GM18907 (cell line): Measurements from ENCODE around the gene DNAJC27.
A peak's percentile ranks its signal among the peaks of the same experiment; 100 is the strongest.

ENCODE experiments used
- ATAC-seq: cut with Tn5 transposase; IDR thresholded peaks from one replicate; pipeline ENCODE4 v1.9.1; 2021; ENCODE audit warnings: mild to moderate bottlenecking, moderate library complexity; ENCODE audit not compliant: unreplicated experiment

DNAJC27 gene

DNA sequence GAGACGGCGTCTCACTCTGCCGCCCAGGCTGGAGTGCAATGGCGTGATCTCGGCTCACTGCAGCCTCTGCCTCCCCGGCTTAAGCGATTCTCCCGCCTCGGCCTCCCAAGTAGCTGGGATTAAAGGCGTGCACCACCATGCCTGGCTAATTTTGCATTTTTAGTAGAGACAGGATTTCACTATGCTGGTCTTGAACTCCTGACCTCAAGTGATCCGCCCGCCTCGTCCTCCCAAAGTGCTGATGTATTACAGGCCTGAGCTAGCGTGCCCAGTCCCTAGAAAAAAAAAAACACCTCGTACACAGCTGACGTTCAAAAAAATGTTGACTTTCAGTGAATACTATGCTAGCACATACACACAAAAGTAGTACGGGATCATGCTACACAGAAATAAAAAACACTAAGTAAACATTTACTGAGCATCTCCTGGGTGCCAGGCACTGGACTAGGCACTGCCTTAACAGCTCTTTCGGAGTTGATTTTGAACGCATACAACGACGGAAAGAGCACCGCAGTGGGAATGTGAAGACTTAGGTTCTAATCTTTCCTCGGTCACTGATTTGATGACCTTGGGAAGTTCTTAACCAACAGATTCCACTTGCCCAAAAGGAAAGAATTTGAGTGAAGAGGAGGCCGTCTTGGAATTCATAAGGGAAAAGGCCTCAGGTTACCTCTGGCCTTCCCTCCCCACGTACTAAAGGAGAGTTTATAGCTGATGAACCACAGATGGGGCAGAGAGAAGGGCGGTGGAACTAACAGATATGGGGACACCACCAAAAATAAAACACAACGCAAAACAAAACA is 1.1 kb downstream of the DNAJC27 start:
- no peak for ATAC-seq

DNA sequence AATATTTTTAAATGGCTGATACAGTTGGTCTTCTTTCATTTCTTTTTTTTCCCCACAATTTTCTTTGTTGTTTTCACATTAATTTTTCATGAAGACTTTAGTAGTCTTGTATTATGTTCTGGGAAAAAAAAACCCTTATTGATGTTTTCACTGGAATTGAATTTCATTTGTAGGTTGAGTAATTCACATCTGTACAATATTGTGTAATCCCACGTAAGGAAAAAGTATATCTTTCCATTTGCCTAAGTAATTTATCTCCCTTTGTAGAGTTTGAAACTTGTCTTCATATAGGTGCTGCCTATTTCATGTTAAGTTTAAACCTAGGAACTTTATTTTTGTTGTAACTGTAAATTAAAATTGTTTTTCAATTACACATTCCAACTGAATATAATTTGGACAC is 2.0 kb downstream of the DNAJC27 start:
- no peak for ATAC-seq

GRCh38 chr2:24961903-24962302 is 9.9 kb downstream of the DNAJC27 start:
- no peak for ATAC-seq

DNA sequence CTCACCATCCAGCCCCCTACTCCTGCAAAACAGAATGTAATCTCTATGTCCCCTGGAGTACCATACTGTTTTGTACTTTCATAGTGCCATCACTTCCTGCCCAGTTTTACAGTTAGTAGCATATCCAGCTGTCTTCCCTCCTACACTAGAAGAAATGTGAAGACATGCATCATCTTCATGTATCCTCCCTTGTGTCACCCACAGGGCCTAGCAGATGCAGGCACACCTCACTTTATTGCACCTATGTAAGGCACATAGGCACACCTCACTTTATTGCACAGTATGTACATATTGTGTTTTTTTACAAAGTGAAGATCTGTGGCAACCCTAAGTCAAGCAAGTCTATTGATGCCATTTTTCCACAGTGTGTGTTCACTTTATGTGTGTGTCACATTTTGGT is 12.0 kb downstream of the DNAJC27 start:
- no peak for ATAC-seq

DNA sequence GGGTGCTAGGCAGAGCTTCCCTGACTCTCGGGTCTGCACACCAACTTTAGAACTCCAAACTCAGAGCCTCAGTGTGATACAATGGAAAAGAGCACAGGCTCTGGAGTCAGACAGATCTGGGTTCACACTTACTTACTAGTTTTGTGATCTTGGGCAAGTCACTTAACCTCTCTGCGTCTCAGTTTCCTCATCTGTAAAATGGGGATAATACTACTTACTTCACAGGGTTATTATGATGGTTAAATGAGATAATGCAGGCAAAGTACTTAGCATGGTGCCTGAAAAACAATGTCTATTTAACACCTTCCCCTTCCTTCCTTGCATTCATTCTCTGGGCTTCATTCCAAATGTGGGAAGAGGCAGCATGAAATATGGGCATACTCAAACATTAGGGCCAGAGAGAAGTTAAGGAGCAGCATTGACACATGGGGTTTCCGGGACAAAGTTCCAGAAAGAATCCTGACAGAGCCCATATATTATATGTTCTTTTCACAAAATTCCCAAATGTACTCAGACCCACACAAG is 13.3 kb downstream of the DNAJC27 start:
- ATAC-seq: no peak

- ATAC-seq: no peak
Observed at GRCh38 chr2:24957976-24958375, 13.8 kb downstream of the DNAJC27 start.

- no peak for ATAC-seq
Observed at GRCh38 chr2:24957221-24957620, 14.5 kb downstream of the DNAJC27 start.

- ATAC-seq: no peak
Observed at GRCh38 chr2:24955921-24956320, 15.8 kb downstream of the DNAJC27 start.

DNA sequence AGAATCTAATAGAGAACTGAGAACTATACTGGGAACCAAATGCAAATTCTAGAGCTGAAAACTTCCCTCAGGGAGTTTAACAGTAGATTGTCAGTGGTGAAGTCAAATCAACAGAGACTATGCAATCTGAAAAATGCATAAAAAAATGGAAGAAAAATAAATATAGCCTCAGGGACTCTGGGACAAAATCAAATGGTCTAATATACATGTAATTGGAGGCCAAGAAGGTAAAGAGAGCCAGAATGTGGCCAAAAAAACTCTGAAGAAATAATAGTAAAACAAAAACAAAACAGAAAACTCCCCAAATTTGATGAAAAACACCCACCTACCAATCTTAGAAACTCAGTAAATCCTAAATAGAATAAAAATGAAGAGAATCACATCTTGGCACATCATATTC is 16.5 kb downstream of the DNAJC27 start:
- ATAC-seq: no peak

- no peak for ATAC-seq
Observed at GRCh38 chr2:24950102-24950501, 21.7 kb downstream of the DNAJC27 start.

DNA sequence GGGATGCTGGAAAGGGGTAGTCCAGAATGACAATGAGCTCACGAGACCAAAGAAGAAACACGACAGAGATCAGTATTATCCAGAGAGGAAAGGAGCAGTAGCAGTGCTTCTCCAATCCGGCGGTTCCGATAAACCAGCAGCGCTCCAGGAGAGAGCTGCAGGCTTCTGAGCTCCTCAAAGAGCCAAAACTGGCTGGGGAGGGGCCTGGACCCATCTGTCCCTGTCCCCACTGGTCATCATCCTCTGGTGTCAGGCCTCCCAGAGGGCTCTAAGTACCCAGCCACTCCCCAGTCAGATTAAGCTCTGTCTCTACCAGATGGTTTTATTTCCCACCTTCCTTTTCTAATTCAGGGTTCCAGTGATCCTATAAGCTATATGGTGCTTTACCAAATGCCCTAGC is 23.2 kb downstream of the DNAJC27 start:
- no peak for ATAC-seq

DNA sequence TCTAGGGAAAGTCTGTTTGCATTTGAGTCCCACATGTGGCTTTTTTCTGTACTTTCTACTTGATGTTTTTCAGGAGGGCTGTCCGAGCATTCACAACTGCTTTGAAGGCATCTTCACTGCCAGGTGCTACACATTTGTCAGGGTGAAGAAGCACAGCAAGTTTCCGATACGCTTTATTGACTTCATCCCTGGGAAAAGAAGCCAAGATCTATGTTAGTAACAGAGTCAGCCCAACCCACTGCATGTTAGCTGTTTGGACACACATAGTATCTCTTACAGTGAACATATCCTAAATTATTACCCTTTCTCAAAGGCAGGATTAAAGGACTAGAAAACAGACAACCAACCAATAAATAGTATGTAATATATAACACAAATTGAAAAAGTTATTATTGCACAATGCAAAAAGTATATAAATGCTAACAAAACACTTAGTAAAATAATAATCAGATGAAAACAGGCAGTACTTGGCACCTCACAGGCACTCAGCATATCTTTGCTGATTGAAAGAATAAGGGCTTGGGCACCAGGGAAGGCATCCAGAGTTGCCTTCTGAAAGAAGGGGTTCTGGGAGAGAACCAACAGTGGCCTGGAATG is 24.1 kb downstream of the DNAJC27 start:
- no peak for ATAC-seq

GRCh38 chr2:24945907-24946306 is 25.8 kb downstream of the DNAJC27 start:
- no peak for ATAC-seq

- no peak for ATAC-seq
Observed at GRCh38 chr2:24943427-24944053, 28.2 kb downstream of the DNAJC27 start.

DNA sequence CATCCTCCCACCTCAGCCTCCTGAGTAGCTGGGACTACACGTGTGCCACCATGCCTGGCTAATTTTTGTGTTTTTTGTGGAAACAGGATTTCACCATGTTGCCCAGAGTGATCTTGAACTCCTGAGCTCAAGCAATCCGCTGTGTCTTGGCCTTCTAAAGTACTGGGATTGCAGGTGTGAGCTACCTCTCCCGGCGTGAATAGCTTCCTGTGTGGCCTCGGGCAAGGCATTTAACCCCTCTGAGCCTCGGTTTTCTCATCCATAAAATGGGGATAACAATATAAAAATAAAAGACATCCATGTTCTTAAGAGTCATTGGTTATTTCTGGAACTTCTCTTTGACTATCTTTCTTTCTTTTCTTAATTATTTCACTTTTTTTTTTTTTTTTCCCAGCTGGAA is 32.4 kb downstream of the DNAJC27 start:
- no peak for ATAC-seq

- no peak for ATAC-seq
Observed at GRCh38 chr2:24937236-24937635, 34.5 kb downstream of the DNAJC27 start.

DNA sequence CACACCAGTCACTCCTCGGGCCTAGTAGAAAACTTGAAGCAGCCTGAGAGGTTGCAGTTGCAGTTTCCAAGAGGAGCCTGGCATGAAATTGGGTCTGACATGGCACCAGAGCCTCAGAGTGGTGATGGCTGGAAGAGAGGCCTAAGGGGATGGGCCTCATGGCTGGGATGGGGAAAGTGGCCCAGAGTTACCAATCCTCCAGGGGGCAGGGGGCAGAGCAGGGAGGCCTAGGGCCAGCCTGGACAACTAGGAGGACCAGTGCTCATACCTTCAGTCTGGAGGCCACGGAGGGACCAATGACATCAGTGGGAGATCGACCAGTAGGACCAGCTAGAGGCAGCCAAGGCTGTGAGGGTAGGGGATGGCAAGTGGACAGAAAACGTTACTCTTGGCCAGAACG is 36.6 kb downstream of the DNAJC27 start:
- ATAC-seq: no peak

- no peak for ATAC-seq
Observed at GRCh38 chr2:24932715-24933114, 39.0 kb downstream of the DNAJC27 start.

DNA sequence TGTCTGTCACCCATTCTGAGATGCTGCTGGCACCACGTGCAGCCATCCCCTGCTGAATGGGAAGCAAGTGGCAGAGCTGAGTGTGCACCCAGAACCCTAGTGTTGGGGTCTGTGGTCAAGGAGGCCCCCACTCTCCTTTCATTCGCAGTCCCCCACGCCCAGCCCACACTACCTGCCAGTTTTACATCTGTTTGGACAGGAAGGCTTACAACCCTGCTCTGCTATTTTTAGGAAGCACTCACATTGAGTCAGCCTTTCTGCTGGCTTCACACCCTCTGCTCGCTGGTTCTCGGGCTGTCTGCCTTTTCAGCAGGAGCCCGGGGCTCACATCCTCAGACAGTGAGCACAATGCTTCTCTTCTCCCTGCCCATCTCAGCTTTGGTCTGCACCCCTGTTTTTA is 41.0 kb downstream of the DNAJC27 start:
- peak; percentile 60 for ATAC-seq

DNA sequence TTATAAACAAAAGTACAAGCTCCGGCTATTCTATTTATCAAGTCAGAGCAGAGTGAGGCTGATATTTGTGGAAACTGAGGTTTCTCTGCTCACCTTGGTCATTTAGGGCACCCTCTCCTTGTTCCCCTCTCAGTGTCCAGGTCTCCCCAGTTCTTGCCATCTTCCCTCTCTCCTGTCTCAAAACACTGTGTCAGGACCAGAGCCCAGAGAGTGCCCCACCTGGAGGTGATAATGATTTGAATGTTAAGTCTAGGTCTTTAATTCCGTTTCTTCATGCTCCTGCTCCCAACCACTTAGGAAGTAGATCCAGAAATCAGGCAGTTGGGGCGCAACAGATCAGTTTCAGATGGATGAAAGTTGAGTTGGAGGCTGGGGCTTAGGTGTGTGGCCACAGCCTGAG is 42.5 kb downstream of the DNAJC27 start:
- no peak for ATAC-seq

GRCh38 chr2:24928036-24928435 is 43.7 kb downstream of the DNAJC27 start:
- ATAC-seq: no peak
